Measurements from ENCODE around the gene INF2. TPM values are rescaled to one million over a fixed set of nuclear protein-coding genes. Genes with fewer than 3 reads are reported as not detected.

The INF2 gene
- total and polyA plus RNA-seq, 12 donors, result 22.5 to 73.8 (median 28.4) TPM

DNA sequence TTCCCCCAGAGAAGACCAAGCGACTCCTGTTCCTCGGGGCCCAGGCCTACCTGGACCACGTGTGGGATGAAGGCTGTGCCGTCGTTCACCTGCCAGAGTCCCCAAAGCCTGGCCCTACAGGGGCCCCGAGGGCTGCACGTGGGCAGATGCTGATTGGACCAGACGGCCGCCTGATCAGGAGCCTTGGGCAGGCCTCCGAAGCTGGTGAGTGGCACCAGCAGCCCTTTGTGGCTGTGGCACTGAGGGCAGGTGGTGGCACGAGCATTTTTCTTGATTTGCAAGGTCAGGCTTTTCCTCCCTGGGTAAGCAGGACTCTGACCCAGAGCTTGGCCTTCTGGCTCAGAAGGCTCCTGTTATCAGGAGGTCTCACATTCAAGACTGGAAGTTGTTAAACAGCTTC is 66.2 kb downstream of the INF2 start:
- no peak for ATAC-seq
- no peak overlapping the region for H3K27ac ChIP-seq
- TF ChIP-seq, protein P1, sequence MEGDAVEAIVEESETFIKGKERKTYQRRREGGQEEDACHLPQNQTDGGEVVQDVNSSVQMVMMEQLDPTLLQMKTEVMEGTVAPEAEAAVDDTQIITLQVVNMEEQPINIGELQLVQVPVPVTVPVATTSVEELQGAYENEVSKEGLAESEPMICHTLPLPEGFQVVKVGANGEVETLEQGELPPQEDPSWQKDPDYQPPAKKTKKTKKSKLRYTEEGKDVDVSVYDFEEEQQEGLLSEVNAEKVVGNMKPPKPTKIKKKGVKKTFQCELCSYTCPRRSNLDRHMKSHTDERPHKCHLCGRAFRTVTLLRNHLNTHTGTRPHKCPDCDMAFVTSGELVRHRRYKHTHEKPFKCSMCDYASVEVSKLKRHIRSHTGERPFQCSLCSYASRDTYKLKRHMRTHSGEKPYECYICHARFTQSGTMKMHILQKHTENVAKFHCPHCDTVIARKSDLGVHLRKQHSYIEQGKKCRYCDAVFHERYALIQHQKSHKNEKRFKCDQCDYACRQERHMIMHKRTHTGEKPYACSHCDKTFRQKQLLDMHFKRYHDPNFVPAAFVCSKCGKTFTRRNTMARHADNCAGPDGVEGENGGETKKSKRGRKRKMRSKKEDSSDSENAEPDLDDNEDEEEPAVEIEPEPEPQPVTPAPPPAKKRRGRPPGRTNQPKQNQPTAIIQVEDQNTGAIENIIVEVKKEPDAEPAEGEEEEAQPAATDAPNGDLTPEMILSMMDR (IDR thresholded peaks at IDR 0.05), result no peak
- WGBS, 2 donors, result 83 to 84% methylated on average over 11 of the region's 11 CpGs
- intact Hi-C loops (cut with DNase I), result loop anchor here in 2 of 10 donors (2.0 to 5.0 kb wide), 2 partner anchors 37 to 63 kb away; no protein-coding TSS in a partner anchor
- H3K27me3 ChIP-seq, result no peaks in the 10 kb centered on the region
- H3K36me3 ChIP-seq, result peaks cover 0 to 54% (median 28%) of the 10 kb centered on the region in 9 donors
- no peak for DNase-seq
- no peak overlapping the region for H3K4me3 ChIP-seq
- H3K9me3 ChIP-seq, result no peaks in the 10 kb centered on the region
- H3K4me1 ChIP-seq, result peaks cover 17 to 32% (median 26%) of the 10 kb centered on the region in 9 donors

- H3K27me3 ChIP-seq, result no peaks in the 10 kb centered on the region
- intact Hi-C loops (cut with DNase I), result loop anchor here in 1 of 10 donors (5.0 kb wide), 1 partner anchor 36 kb away; no protein-coding TSS in a partner anchor
- DNase-seq (no peak), ATAC-seq (no peak)
- peaks cover 0 to 64% (median 28%) of the 10 kb centered on the region in 9 donors for H3K36me3 ChIP-seq
- no peaks in the 10 kb centered on the region for H3K9me3 ChIP-seq
- WGBS, 2 donors, result 88 to 92% methylated on average over 27 of the region's 27 CpGs
- no peak overlapping the region for H3K4me3 ChIP-seq
- peaks cover 17 to 32% (median 26%) of the 10 kb centered on the region in 9 donors for H3K4me1 ChIP-seq
- TF ChIP-seq, protein P1 (IDR thresholded peaks at IDR 0.05), result no peak
- H3K27ac ChIP-seq, result no peak overlapping the region
Observed at GRCh38 chr14:104756477-104757237, 67.2 kb downstream of the INF2 start.

GRCh38 chr14:104757238-104757585 is 67.8 kb downstream of the INF2 start:
- intact Hi-C loops (cut with DNase I), result loop anchor here in 1 of 10 donors (5.0 kb wide), 1 partner anchor 35 kb away; no protein-coding TSS in a partner anchor
- Histone ChIP-seq H3K36me3 (peaks cover 0 to 70% (median 28%) of the 10 kb centered on the region in 9 donors), H3K4me1 (peaks cover 14 to 26% (median 21%) of the 10 kb centered on the region in 9 donors), H3K27ac (no peak overlapping the region), H3K4me3 (no peak overlapping the region), H3K9me3 (no peaks in the 10 kb centered on the region), H3K27me3 (no peaks in the 10 kb centered on the region)
- ATAC-seq, result no peak
- no peak for DNase-seq
- TF ChIP-seq, protein P1 (IDR thresholded peaks at IDR 0.05), result no peak
- WGBS, 2 donors, result 87% methylated on average over 10 of the region's 10 CpGs

DNA sequence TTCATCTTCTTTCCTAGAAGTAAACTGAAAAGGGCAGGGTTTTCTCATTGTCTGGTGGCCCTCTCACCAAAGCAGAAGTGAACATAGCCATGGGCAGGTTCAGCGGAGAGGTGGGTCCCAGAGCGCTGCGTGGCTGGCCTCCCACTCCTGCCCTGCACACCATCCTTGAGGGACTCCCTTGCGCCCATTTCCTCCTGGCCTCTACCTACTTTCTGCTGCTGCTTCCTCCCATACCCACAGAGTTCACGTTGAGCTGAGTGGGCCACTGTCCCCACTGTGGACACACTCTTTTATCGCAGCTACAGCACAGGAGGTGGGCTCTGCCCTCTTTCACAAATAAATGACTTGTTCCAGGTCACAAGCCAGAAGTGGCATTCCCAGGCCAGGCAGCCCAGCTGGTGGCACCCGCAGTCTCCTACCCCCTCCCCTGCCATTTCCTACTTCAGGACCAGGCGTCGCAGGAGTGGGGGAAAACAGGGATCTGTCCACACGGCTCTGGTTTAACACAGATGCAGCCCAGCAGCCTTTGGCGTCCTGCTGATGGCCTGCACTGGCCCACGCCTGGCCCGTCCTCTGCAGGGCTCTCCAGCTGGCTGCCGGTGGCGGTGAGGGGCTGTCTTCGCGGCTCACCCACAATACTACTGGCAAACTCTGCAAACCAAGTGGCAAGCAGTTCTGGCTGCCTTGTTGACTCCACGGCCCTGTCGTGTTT is 68.4 kb downstream of the INF2 start:
- peaks cover 0 to 73% (median 28%) of the 10 kb centered on the region in 9 donors for H3K36me3 ChIP-seq
- H3K27me3 ChIP-seq, result no peaks in the 10 kb centered on the region
- TF ChIP-seq, protein P1 (IDR thresholded peaks at IDR 0.05), result no peak
- H3K27ac ChIP-seq, result no peak overlapping the region
- intact Hi-C loops (cut with DNase I), result loop anchor here in 1 of 10 donors (5.0 kb wide), 1 partner anchor 34 kb away; no protein-coding TSS in a partner anchor
- no peaks in the 10 kb centered on the region for H3K9me3 ChIP-seq
- ATAC-seq (no peak), DNase-seq (no peak)
- WGBS, 2 donors, result 92 to 93% methylated on average over 19 of the region's 19 CpGs
- no peak overlapping the region for H3K4me3 ChIP-seq
- peaks cover 13 to 26% (median 19%) of the 10 kb centered on the region in 9 donors for H3K4me1 ChIP-seq
